ENCODE results near the gene CACNB2. TPM values are rescaled to one million over a fixed set of nuclear protein-coding genes. Genes with fewer than 3 reads are reported as not detected.

CACNB2 gene
- polyA plus RNA-seq, 2 of the 4 experiments (the other 2 are of a cell fraction), result not detected

DNA sequence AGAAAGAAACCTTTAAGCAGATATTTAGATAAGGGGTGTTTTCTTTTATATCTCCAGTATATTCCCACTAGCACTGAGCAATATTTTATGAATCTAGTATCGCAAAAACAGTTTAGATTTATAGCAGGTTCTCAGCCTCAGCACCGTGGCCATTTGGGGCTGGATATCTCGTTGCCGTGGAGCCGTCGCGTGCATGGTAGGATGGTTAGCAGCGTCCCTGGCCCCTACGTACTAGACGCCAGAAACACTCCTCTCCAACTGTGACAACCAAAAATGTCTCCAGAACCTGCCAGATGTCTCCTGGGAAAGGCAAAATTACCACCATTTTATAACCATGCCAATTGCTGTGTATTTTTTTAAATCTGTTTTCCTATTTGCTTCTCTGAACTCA lies 172.9 kb downstream of the CACNB2 start (continued):
- TF ChIP-seq, protein P1, sequence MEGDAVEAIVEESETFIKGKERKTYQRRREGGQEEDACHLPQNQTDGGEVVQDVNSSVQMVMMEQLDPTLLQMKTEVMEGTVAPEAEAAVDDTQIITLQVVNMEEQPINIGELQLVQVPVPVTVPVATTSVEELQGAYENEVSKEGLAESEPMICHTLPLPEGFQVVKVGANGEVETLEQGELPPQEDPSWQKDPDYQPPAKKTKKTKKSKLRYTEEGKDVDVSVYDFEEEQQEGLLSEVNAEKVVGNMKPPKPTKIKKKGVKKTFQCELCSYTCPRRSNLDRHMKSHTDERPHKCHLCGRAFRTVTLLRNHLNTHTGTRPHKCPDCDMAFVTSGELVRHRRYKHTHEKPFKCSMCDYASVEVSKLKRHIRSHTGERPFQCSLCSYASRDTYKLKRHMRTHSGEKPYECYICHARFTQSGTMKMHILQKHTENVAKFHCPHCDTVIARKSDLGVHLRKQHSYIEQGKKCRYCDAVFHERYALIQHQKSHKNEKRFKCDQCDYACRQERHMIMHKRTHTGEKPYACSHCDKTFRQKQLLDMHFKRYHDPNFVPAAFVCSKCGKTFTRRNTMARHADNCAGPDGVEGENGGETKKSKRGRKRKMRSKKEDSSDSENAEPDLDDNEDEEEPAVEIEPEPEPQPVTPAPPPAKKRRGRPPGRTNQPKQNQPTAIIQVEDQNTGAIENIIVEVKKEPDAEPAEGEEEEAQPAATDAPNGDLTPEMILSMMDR (IDR thresholded peaks at IDR 0.05), result no peak
- TF ChIP-seq EHMT2 (IDR thresholded peaks at IDR 0.05; ENCODE audit: low read depth) (no peak), JUNB (IDR thresholded peaks at IDR 0.05) (no peak), KDM1A (IDR thresholded peaks at IDR 0.05; ENCODE audit: low read depth) (no peak), SREBF2 (IDR thresholded peaks at IDR 0.05) (no peak), CEBPB (IDR thresholded peaks at IDR 0.05) (no peak), HOXA7 (CRISPR knock-in tag; IDR thresholded peaks at IDR 0.05) (no peak)
- TF ChIP-seq, protein P2, sequence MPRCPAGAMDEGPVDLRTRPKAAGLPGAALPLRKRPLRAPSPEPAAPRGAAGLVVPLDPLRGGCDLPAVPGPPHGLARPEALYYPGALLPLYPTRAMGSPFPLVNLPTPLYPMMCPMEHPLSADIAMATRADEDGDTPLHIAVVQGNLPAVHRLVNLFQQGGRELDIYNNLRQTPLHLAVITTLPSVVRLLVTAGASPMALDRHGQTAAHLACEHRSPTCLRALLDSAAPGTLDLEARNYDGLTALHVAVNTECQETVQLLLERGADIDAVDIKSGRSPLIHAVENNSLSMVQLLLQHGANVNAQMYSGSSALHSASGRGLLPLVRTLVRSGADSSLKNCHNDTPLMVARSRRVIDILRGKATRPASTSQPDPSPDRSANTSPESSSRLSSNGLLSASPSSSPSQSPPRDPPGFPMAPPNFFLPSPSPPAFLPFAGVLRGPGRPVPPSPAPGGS (IDR thresholded peaks at IDR 0.05), result no peak

DNA sequence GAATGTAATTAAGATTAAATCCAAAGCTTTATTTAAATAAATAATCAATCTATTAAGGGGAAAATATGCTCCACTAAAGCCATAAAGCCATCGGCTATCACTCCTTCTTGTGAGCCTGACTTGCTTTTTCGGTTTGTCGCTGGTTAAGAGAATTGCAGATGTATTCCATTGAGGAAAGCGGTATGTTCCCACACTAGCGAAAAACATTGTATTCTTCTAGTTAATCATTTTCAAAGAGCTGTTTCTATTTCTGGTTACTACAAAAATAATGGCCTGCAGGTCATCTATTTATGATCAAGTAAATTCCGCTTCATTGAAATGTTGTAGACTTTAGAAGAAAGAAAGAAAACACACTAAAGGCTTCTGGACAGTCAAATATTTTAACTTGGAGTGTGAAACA lies 173.4 kb downstream of the CACNB2 start:
- H3K4me1 ChIP-seq, result no peaks in the 10 kb centered on the region
- no peak overlapping the region for H3K4me2 ChIP-seq
- H3K4me3 ChIP-seq, result no peak overlapping the region
- ChIA-PET POLR2A (no interaction called here), CTCF (interaction anchor here (0.9 to 1.3 kb wide), 2 partner anchors 9 to 15 kb away, joined by 3 read pairs; no protein-coding TSS in a partner anchor)
- no peak overlapping the region for H3K27ac ChIP-seq
- TF ChIP-seq ZC3H11A (IDR thresholded peaks at IDR 0.05) (no peak), CEBPB (IDR thresholded peaks at IDR 0.05) (no peak), HOXB5 (CRISPR knock-in tag; IDR thresholded peaks at IDR 0.05) (no peak), ESRRA (IDR thresholded peaks at IDR 0.05; ENCODE audit: borderline replicate concordance, low read length) (no peak), FOXS1 (CRISPR knock-in tag; IDR thresholded peaks at IDR 0.05) (no peak), NPAS2 (CRISPR knock-in tag; IDR thresholded peaks at IDR 0.05; ENCODE audit: borderline replicate concordance) (no peak), SMC3 (IDR thresholded peaks at IDR 0.05) (no peak), ZSCAN20 (CRISPR knock-in tag; IDR thresholded peaks at IDR 0.05) (no peak), ZNF302 (CRISPR knock-in tag; IDR thresholded peaks at IDR 0.05) (no peak), EHF (CRISPR knock-in tag; IDR thresholded peaks at IDR 0.05) (no peak), RNF2 (IDR thresholded peaks at IDR 0.05; ENCODE audit: borderline replicate concordance, low read depth) (no peak), JUN (IDR thresholded peaks at IDR 0.05) (no peak), PHF8 (IDR thresholded peaks at IDR 0.05; ENCODE audit: borderline replicate concordance, low read depth) (no peak)
- TF ChIP-seq, protein P3, sequence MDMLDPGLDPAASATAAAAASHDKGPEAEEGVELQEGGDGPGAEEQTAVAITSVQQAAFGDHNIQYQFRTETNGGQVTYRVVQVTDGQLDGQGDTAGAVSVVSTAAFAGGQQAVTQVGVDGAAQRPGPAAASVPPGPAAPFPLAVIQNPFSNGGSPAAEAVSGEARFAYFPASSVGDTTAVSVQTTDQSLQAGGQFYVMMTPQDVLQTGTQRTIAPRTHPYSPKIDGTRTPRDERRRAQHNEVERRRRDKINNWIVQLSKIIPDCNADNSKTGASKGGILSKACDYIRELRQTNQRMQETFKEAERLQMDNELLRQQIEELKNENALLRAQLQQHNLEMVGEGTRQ (IDR thresholded peaks at IDR 0.05), result no peak
- 66% methylated on average over 6 of the region's 6 CpGs for WGBS (ENCODE audit: missing lambda C conversion rate)
- H3K9me3 ChIP-seq, result no peaks in the 10 kb centered on the region
- DNase-seq (ENCODE audit: low read depth in 1 of 2, low spot score in 1 of 2) (no peak), ATAC-seq (no peak), FAIRE-seq (no peak)

GRCh38 chr10:18319628-18320027 lies 179.4 kb downstream of the CACNB2 start:
- CTCF ChIA-PET, result no interaction called here
- Histone ChIP-seq H3K4me1 (no peaks in the 10 kb centered on the region), H3K9me3 (no peaks in the 10 kb centered on the region), H3K4me2 (no peak overlapping the region), H3K27ac (no peak overlapping the region), H3K4me3 (no peak overlapping the region)
- FAIRE-seq (no peak), DNase-seq (ENCODE audit: low read depth in 1 of 2, low spot score in 1 of 2) (no peak), ATAC-seq (no peak)
- 29% methylated on average over 3 of the region's 3 CpGs for WGBS (ENCODE audit: missing lambda C conversion rate)
- POLR2A ChIA-PET, result interaction anchor here (0.5 kb wide), 1 partner anchor 205 kb away, joined by 4 read pairs; no protein-coding TSS in a partner anchor
- TF ChIP-seq ZFP36 (IDR thresholded peaks at IDR 0.05; ENCODE audit: borderline replicate concordance, partially characterized antibody), result no peak
- no peak for TF ChIP-seq GATA3 (IDR thresholded peaks at IDR 0.05; ENCODE audit: borderline replicate concordance)
- TF ChIP-seq ESRRA (IDR thresholded peaks at IDR 0.05; ENCODE audit: borderline replicate concordance, low read length), result no peak
- TF ChIP-seq MAFK (IDR thresholded peaks at IDR 0.05; ENCODE audit: partially characterized antibody), result no peak
- TF ChIP-seq HES2 (IDR thresholded peaks at IDR 0.05), result no peak
- TF ChIP-seq EHF (CRISPR knock-in tag; IDR thresholded peaks at IDR 0.05), result no peak
- TF ChIP-seq EHMT2 (IDR thresholded peaks at IDR 0.05; ENCODE audit: low read depth), result no peak
- no peak for TF ChIP-seq MAZ (IDR thresholded peaks at IDR 0.05; ENCODE audit: borderline replicate concordance, low read depth, low read length)
- TF ChIP-seq, protein P4, sequence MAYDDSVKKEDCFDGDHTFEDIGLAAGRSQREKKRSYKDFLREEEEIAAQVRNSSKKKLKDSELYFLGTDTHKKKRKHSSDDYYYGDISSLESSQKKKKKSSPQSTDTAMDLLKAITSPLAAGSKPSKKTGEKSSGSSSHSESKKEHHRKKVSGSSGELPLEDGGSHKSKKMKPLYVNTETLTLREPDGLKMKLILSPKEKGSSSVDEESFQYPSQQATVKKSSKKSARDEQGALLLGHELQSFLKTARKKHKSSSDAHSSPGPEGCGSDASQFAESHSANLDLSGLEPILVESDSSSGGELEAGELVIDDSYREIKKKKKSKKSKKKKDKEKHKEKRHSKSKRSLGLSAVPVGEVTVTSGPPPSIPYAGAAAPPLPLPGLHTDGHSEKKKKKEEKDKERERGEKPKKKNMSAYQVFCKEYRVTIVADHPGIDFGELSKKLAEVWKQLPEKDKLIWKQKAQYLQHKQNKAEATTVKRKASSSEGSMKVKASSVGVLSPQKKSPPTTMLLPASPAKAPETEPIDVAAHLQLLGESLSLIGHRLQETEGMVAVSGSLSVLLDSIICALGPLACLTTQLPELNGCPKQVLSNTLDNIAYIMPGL (CRISPR knock-in tag; IDR thresholded peaks at IDR 0.05; ENCODE audit: borderline replicate concordance), result no peak
- no peak for TF ChIP-seq NR3C1 (IDR thresholded peaks at IDR 0.05)

Measured in A549 (cell line).